22Rv1 (cell line): ENCODE results near the gene TIGD1.

Experiments
- CTCF ChIP-seq: fragments of 450-650 bp; IDR thresholded peaks from 2 replicates; pipeline ENCODE4 v1.5.1; 2017; ENCODE audit warnings: mild to moderate bottlenecking
- ZFX ChIP-seq: fragments of 450-650 bp; IDR thresholded peaks from 2 replicates; pipeline ENCODE4 v1.6.1; 2017; ENCODE audit warnings: antibody characterized with exemption, borderline replicate concordance

- no peak for TF ChIP-seq CTCF
- no peak for TF ChIP-seq ZFX
These were observed 51.9 kb downstream of the TIGD1 start for GRCh38 chr2:232498452-232498851.
